Tibial nerve (tissue), 4 donors: ENCODE measurements around the gene ADCK2. TPM values are rescaled to one million over a fixed set of nuclear protein-coding genes. Genes with fewer than 3 reads are reported as not detected.

Experiments
- DNase-seq, 2 donors: peaks; one replicate each; pipeline ENCODE4 v3.0.0-alpha.2; 2019; ENCODE audit warnings: low spot score in 2 of 2
- H3K27ac ChIP-seq, 4 donors: fragments of 200-600 bp; sonication (generic) in 3 of 4; one replicate each; pipeline ENCODE4 v1.5.1; 2017 to 2019; ENCODE audit warnings: mild to moderate bottlenecking in 1 of 4
- H3K27me3 ChIP-seq, 2 donors: fragments of 200-600 bp; sonication (generic) in 1 of 2; one replicate each; pipeline versions ENCODE4 v1.5.1 to v1.6.0; 2017 to 2019
- H3K36me3 ChIP-seq, 3 donors: fragments of 200-600 bp; sonication (generic); one replicate each; pipeline ENCODE4 v1.5.1; 2018 to 2019
- H3K4me1 ChIP-seq, 4 donors: fragments of 200-600 bp; sonication (generic) in 3 of 4; one replicate each; pipeline ENCODE4 v1.5.1; 2017 to 2019
- H3K4me3 ChIP-seq, 4 donors: fragments of 200-600 bp; sonication (generic) in 3 of 4; one replicate each; pipeline ENCODE4 v1.5.1; 2017 to 2019; ENCODE audit warnings: mild to moderate bottlenecking in 1 of 4, moderate library complexity in 1 of 4
- H3K9me3 ChIP-seq, 4 donors: fragments of 200-600 bp; sonication (generic) in 3 of 4; one replicate each; pipeline ENCODE4 v1.5.1; 2017 to 2019
- CTCF ChIP-seq, 5 experiments: fragments of 200-600 bp in 3 of 5; fragments of 450-650 bp in 2 of 5; sonication (generic) in 3 of 5; IDR thresholded peaks; one replicate each; pipeline ENCODE4 v1.5.1; 2016 to 2019; ENCODE audit warnings: antibody characterized with exemption in 5 of 5, mild to moderate bottlenecking in 3 of 5, moderate library complexity in 2 of 5
- EP300 ChIP-seq, 2 donors: sonication (generic); formaldehyde crosslinking; IDR thresholded peaks; one replicate each; pipeline ENCODE4 v1.6.1; 2017; ENCODE audit warnings: antibody characterized with exemption in 2 of 2, mild to moderate bottlenecking in 1 of 2
- POLR2A ChIP-seq, 2 donors: fragments of 450-650 bp; IDR thresholded peaks; one replicate each; pipeline ENCODE4 v1.6.1; 2017; ENCODE audit warnings: antibody characterized with exemption in 2 of 2, mild to moderate bottlenecking in 2 of 2, moderate library complexity in 2 of 2
- WGBS, 2 donors: methylation state at CpG; one replicate each; pipeline ENCODE4 v1.1.5; 2018; 5-methylcytosine and 5-hydroxymethylcytosine counted together
- total RNA-seq, 4 donors: library from RNA; depleted of rRNA; stranded (reverse); fragments of >200 nt; gene quantifications; one replicate each; pipeline ENCODE4 v1.1.0, GENCODE V29; 2016

ADCK2 gene
- total RNA-seq, 4 donors from 2014 or later, result 20.7 to 34.5 (median 26.7) TPM

GRCh38 chr7:140646931-140647647, 25.7 kb upstream of the ADCK2 start:
- peaks cover 0 to 4% of the 10 kb centered on the region in 2 donors for H3K27me3 ChIP-seq
- peaks cover 0 to 7% (median 2%) of the 10 kb centered on the region in 4 donors for H3K4me1 ChIP-seq
- WGBS, 2 donors, result 22 to 26% methylated on average over 6 to 8 of the region's 8 CpGs
- no peaks in the 10 kb centered on the region for H3K36me3 ChIP-seq
- no peaks in the 10 kb centered on the region for H3K9me3 ChIP-seq
- H3K4me3 ChIP-seq, result no peak overlapping the region
- H3K27ac ChIP-seq, result no peak overlapping the region
- no peak for TF ChIP-seq EP300 (IDR thresholded peaks at IDR 0.05)
- TF ChIP-seq CTCF (IDR thresholded peaks at IDR 0.05), result peak; percentile 37 to 54 (median 47)
- TF ChIP-seq POLR2A (IDR thresholded peaks at IDR 0.05), result no peak
- DNase-seq, result no peak

GRCh38 chr7:140649556-140650205, 23.1 kb upstream of the ADCK2 start:
- TF ChIP-seq EP300 (IDR thresholded peaks at IDR 0.05) (no peak), CTCF (IDR thresholded peaks at IDR 0.05) (no peak), POLR2A (IDR thresholded peaks at IDR 0.05) (no peak)
- no peak for DNase-seq
- Histone ChIP-seq H3K27me3 (peaks cover 0 to 4% of the 10 kb centered on the region in 2 donors), H3K4me1 (peaks cover 0 to 12% (median 2%) of the 10 kb centered on the region in 4 donors), H3K27ac (no peak overlapping the region), H3K4me3 (no peak overlapping the region), H3K36me3 (no peaks in the 10 kb centered on the region), H3K9me3 (no peaks in the 10 kb centered on the region)
- WGBS, 2 donors, result 87 to 90% methylated on average over 6 of the region's 6 CpGs

- Histone ChIP-seq H3K4me3 (no peak overlapping the region), H3K4me1 (peaks cover 0 to 12% (median 2%) of the 10 kb centered on the region in 4 donors), H3K27ac (no peak overlapping the region), H3K36me3 (no peaks in the 10 kb centered on the region), H3K27me3 (no peaks in the 10 kb centered on the region), H3K9me3 (no peaks in the 10 kb centered on the region)
- WGBS, 2 donors, result 84 to 85% methylated on average over 12 of the region's 12 CpGs
- TF ChIP-seq EP300 (IDR thresholded peaks at IDR 0.05), result no peak
- no peak for TF ChIP-seq CTCF (IDR thresholded peaks at IDR 0.05)
- TF ChIP-seq POLR2A (IDR thresholded peaks at IDR 0.05), result no peak
- DNase-seq, result no peak
Observed at GRCh38 chr7:140650367-140650766, 22.4 kb upstream of the ADCK2 start.

GRCh38 chr7:140653319-140654108, 19.2 kb upstream of the ADCK2 start:
- DNase-seq, result peak in 1 of 2 donors; percentile 83
- no peak for TF ChIP-seq POLR2A (IDR thresholded peaks at IDR 0.05)
- peak; percentile 80 to 93 (median 85) for TF ChIP-seq CTCF (IDR thresholded peaks at IDR 0.05)
- peak in 1 of 2 donors; percentile 29 for TF ChIP-seq EP300 (IDR thresholded peaks at IDR 0.05)
- no peak overlapping the region for H3K27ac ChIP-seq

More at GRCh38 chr7:140653319-140654108, 19.2 kb upstream of the ADCK2 start:
- H3K4me1 ChIP-seq, result peaks cover 0 to 19% (median 3%) of the 10 kb centered on the region in 4 donors
- WGBS, 2 donors, result 18 to 19% methylated on average over 15 of the region's 15 CpGs
- H3K4me3 ChIP-seq, result no peak overlapping the region
- no peaks in the 10 kb centered on the region for H3K27me3 ChIP-seq
- H3K36me3 ChIP-seq, result no peaks in the 10 kb centered on the region
- H3K9me3 ChIP-seq, result no peaks in the 10 kb centered on the region
